Breast epithelium (tissue), 4 donors: ENCODE data around the gene CPEB2. TPM values are rescaled to one million over a fixed set of nuclear protein-coding genes. Genes with fewer than 3 reads are reported as not detected.

ENCODE experiments used
- DNase-seq, 2 donors: peaks; one replicate each; pipeline ENCODE4 v3.0.0-alpha.2; 2019; ENCODE audit warnings: low spot score in 2 of 2
- H3K27ac ChIP-seq, 2 donors: fragments of 200-600 bp; sonication (generic) in 1 of 2; one replicate each; pipeline ENCODE4 v1.5.1; 2016 to 2019; ENCODE audit warnings: mild to moderate bottlenecking in 1 of 2
- H3K27me3 ChIP-seq, 2 donors: fragments of 200-600 bp; sonication (generic) in 1 of 2; one replicate each; pipeline versions ENCODE4 v1.5.1 to v1.6.0; 2017 to 2019; ENCODE audit warnings: control low read depth in 1 of 2, mild to moderate bottlenecking in 1 of 2
- H3K36me3 ChIP-seq: fragments of 200-600 bp; one replicate; pipeline ENCODE4 v1.5.1; 2019
- H3K4me1 ChIP-seq, 2 donors: fragments of 200-600 bp; sonication (generic); one replicate each; pipeline ENCODE4 v1.5.1; 2016 to 2019; ENCODE audit warnings: control low read depth in 1 of 2
- H3K4me3 ChIP-seq, 3 donors: fragments of 200-600 bp; sonication (generic); 1 replicate in 2 of 3; 2 replicates in 1 of 3; pipeline ENCODE4 v1.5.1; 2016 to 2019; ENCODE audit warnings: mild to moderate bottlenecking in 3 of 3, moderate library complexity in 2 of 3
- H3K9me3 ChIP-seq, 2 donors: fragments of 200-600 bp; sonication (generic) in 1 of 2; one replicate each; pipeline ENCODE4 v1.5.1; 2016 to 2019; ENCODE audit warnings: control low read depth in 1 of 2
- POLR2A ChIP-seq: fragments of 450-650 bp; IDR thresholded peaks from one replicate; pipeline ENCODE4 v1.6.1; 2016; ENCODE audit warnings: antibody characterized with exemption, mild to moderate bottlenecking, moderate library complexity
- POLR2AphosphoS5 ChIP-seq, 3 donors: sonication (generic); formaldehyde crosslinking; IDR thresholded peaks; one replicate each; pipeline ENCODE4 v1.6.1; 2017; ENCODE audit warnings: antibody characterized with exemption in 3 of 3
- intact Hi-C: fragments of 100-400 bp; cut with DNase I; formaldehyde crosslinking; loops from one replicate; pipeline ENCODE4 v1.15.1; 2023; ENCODE audit warnings: low total_unique reads
- total RNA-seq, 3 donors: library from RNA; depleted of rRNA; stranded (reverse); fragments of >200 nt; gene quantifications; one replicate each; pipeline ENCODE4 v1.1.0, GENCODE V29; 2016
- TF ChIP-seq, protein P1 (sequence below), 3 donors: fragments of 450-650 bp; IDR thresholded peaks; one replicate each; pipeline ENCODE4 v1.5.1; 2016 to 2017; ENCODE audit warnings: antibody characterized with exemption in 3 of 3, mild to moderate bottlenecking in 3 of 3, moderate library complexity in 3 of 3

The CPEB2 gene
- total RNA-seq, 3 donors from 2014 or later = 16.7 to 33.4 (median 26.4) TPM

GRCh38 chr4:15027921-15028435 is 25.7 kb downstream of the CPEB2 start:
- H3K27ac ChIP-seq = no peak overlapping the region
- no peaks in the 10 kb centered on the region for H3K27me3 ChIP-seq
- no peaks in the 10 kb centered on the region for H3K36me3 ChIP-seq
- TF ChIP-seq, protein P1, sequence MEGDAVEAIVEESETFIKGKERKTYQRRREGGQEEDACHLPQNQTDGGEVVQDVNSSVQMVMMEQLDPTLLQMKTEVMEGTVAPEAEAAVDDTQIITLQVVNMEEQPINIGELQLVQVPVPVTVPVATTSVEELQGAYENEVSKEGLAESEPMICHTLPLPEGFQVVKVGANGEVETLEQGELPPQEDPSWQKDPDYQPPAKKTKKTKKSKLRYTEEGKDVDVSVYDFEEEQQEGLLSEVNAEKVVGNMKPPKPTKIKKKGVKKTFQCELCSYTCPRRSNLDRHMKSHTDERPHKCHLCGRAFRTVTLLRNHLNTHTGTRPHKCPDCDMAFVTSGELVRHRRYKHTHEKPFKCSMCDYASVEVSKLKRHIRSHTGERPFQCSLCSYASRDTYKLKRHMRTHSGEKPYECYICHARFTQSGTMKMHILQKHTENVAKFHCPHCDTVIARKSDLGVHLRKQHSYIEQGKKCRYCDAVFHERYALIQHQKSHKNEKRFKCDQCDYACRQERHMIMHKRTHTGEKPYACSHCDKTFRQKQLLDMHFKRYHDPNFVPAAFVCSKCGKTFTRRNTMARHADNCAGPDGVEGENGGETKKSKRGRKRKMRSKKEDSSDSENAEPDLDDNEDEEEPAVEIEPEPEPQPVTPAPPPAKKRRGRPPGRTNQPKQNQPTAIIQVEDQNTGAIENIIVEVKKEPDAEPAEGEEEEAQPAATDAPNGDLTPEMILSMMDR (IDR thresholded peaks at IDR 0.05) = no peak
- TF ChIP-seq POLR2A = no peak
- no peak for TF ChIP-seq POLR2AphosphoS5 (IDR thresholded peaks at IDR 0.05)
- H3K4me1 ChIP-seq = no peaks in the 10 kb centered on the region
- H3K9me3 ChIP-seq = no peaks in the 10 kb centered on the region
- no peak overlapping the region for H3K4me3 ChIP-seq
- intact Hi-C loops = no loop called here
- DNase-seq = no peak

- DNase-seq = no peak
- no peaks in the 10 kb centered on the region for H3K9me3 ChIP-seq
- no peaks in the 10 kb centered on the region for H3K4me1 ChIP-seq
- H3K27me3 ChIP-seq = no peaks in the 10 kb centered on the region
- no peak overlapping the region for H3K4me3 ChIP-seq
- no peaks in the 10 kb centered on the region for H3K36me3 ChIP-seq
- no peak overlapping the region for H3K27ac ChIP-seq
- TF ChIP-seq POLR2AphosphoS5 (IDR thresholded peaks at IDR 0.05) (no peak), POLR2A (no peak)
- TF ChIP-seq, protein P1 (IDR thresholded peaks at IDR 0.05) = no peak
- intact Hi-C loops = no loop called here
These were observed 28.9 kb downstream of the CPEB2 start for GRCh38 chr4:15031197-15031596.

- Histone ChIP-seq H3K4me1 (no peaks in the 10 kb centered on the region), H3K9me3 (no peaks in the 10 kb centered on the region), H3K27ac (no peak overlapping the region), H3K27me3 (no peaks in the 10 kb centered on the region), H3K36me3 (no peaks in the 10 kb centered on the region), H3K4me3 (no peak overlapping the region)
- no peak for TF ChIP-seq POLR2AphosphoS5 (IDR thresholded peaks at IDR 0.05)
- TF ChIP-seq, protein P1 (IDR thresholded peaks at IDR 0.05) = no peak
- TF ChIP-seq POLR2A = no peak
- intact Hi-C loops = no loop called here
- no peak for DNase-seq
These were observed 29.9 kb downstream of the CPEB2 start for GRCh38 chr4:15031993-15032675.

GRCh38 chr4:15034071-15034764 is 31.9 kb downstream of the CPEB2 start:
- intact Hi-C loops = no loop called here

More at GRCh38 chr4:15034071-15034764, 31.9 kb downstream of the CPEB2 start:
- Histone ChIP-seq H3K9me3 (no peaks in the 10 kb centered on the region), H3K27ac (no peak overlapping the region), H3K36me3 (no peaks in the 10 kb centered on the region), H3K4me3 (no peak overlapping the region), H3K27me3 (no peaks in the 10 kb centered on the region), H3K4me1 (no peaks in the 10 kb centered on the region)
- TF ChIP-seq POLR2A (no peak), POLR2AphosphoS5 (IDR thresholded peaks at IDR 0.05) (no peak)
- TF ChIP-seq, protein P1 (IDR thresholded peaks at IDR 0.05) = no peak
- no peak for DNase-seq
